ENCODE measurements around the gene HHAT. TPM values are rescaled to one million over a fixed set of nuclear protein-coding genes. Genes with fewer than 3 reads are reported as not detected.

The HHAT gene
- total and polyA plus RNA-seq, 2 of the 13 experiments (the other 11 are each of a cell fraction or from before 2014, with no cell fraction given), result 2.6 to 4.9 TPM

GRCh38 chr1:210371916-210372315 lies 43.2 kb downstream of the HHAT start:
- FAIRE-seq (no peak), DNase-seq (ENCODE audit: low spot score) (no peak), ATAC-seq (no peak)
- BruUV-seq (replicated peaks), result no TSS peak
- ChIA-PET CTCF (ENCODE audit: low intra/inter-chr PET ratio, low total read pairs) (no interaction called here), POLR2A (interaction anchor here (1.1 to 5.0 kb wide), 2 partner anchors 11 to 14 kb away, joined by 3 to 53 read pairs; no protein-coding TSS in a partner anchor)
- Histone ChIP-seq H3K27ac (ENCODE audit: extremely low read length, insufficient read depth, low read length) (peak overlapping the region; percentile 98), H3K9ac (ENCODE audit: insufficient read depth, low read depth, low read length) (no peak overlapping the region), H3K4me1 (ENCODE audit: insufficient read depth, low read length) (peaks cover 76% of the 10 kb centered on the region), H3K79me2 (ENCODE audit: insufficient read depth, low read length) (no peaks in the 10 kb centered on the region), H2AFZ (ENCODE audit: low read length) (peak overlapping the region; percentile 5), H4K20me1 (ENCODE audit: insufficient read depth, low read length) (no peaks in the 10 kb centered on the region), H3K4me3 (replicated peaks in 1 of 3; ENCODE audit: insufficient read depth in 1 of 3, low read depth in 2 of 3, low read length in 3 of 3) (no peak overlapping the region), H3K4me2 (ENCODE audit: low read depth, low read length) (no peak overlapping the region), H3K36me3 (replicated peaks in 1 of 2; ENCODE audit: control insufficient read depth in 1 of 2, insufficient read depth in 2 of 2, low read length in 2 of 2) (no peaks in the 10 kb centered on the region), H3K27me3 (ENCODE audit: control insufficient read depth in 1 of 2, insufficient read depth in 2 of 2, low read length in 2 of 2) (no peaks in the 10 kb centered on the region), H3K9me3 (ENCODE audit: low read length) (no peaks in the 10 kb centered on the region)
- TF ChIP-seq ZNF430 (CRISPR knock-in tag; IDR thresholded peaks at IDR 0.05), result no peak
- no peak for TF ChIP-seq HNRNPLL (IDR thresholded peaks at IDR 0.05; ENCODE audit: low read depth, low read length, poor library complexity, severe bottlenecking)
- no peak for TF ChIP-seq CCDC6 (CRISPR knock-in tag; IDR thresholded peaks at IDR 0.05)
- no peak for TF ChIP-seq RBM22 (optimal IDR thresholded peaks at IDR 0.05; ENCODE audit: low read length)
- TF ChIP-seq PRMT3 (CRISPR knock-in tag; IDR thresholded peaks at IDR 0.05; ENCODE audit: borderline replicate concordance, low read depth), result no peak
- no peak for TF ChIP-seq SP2 (CRISPR knock-in tag; IDR thresholded peaks at IDR 0.05)
- TF ChIP-seq BRD4 (CRISPR knock-in tag; IDR thresholded peaks at IDR 0.05), result no peak
- no peak for TF ChIP-seq ZNF44 (CRISPR knock-in tag; IDR thresholded peaks at IDR 0.05)
- no peak for TF ChIP-seq ZNF138 (CRISPR knock-in tag; IDR thresholded peaks at IDR 0.05; ENCODE audit: low read depth)
- no peak for TF ChIP-seq ZNF468 (CRISPR knock-in tag; IDR thresholded peaks at IDR 0.05)
- no peak for TF ChIP-seq E2F1 (CRISPR knock-in tag; IDR thresholded peaks at IDR 0.05)
- TF ChIP-seq ZNF510 (CRISPR knock-in tag; IDR thresholded peaks at IDR 0.05; ENCODE audit: low read depth), result no peak
- TF ChIP-seq FOXA3 (CRISPR knock-in tag; IDR thresholded peaks at IDR 0.05), result no peak
- TF ChIP-seq ZBTB34 (CRISPR knock-in tag; IDR thresholded peaks at IDR 0.05), result no peak
- TF ChIP-seq ZXDC (CRISPR knock-in tag; IDR thresholded peaks at IDR 0.05), result no peak
- intact Hi-C loops (cut with micrococcal nuclease; ENCODE audit: unreplicated experiment) (loop anchor here (5.0 kb wide), 1 partner anchor 885 kb away; the partner anchor contains the start of gene RCOR3), in situ Hi-C loops (cut with HindIII; ENCODE audit: extremely low pct_ligation_motif_present, low pct_unique_long_range_greater_than_20kb) (no loop called here)
- WGBS (ENCODE audit: low lambda C conversion rate), result 86% methylated on average over 2 of the region's 2 CpGs
